Chondrocyte (in vitro differentiated cells): ENCODE data around the gene FAM162B. TPM values are rescaled to one million over a fixed set of nuclear protein-coding genes. Genes with fewer than 3 reads are reported as not detected.
"Not testable (repeated sequence)": the region's sequence is repeated elsewhere in the genome, so short reads cannot be mapped to it uniquely, and the experiment has no call there.

ENCODE experiments used
- DNase-seq: peaks from one replicate; pipeline ENCODE4 v3.0.0; 2021; ENCODE audit warnings: mixed read lengths, low spot score
- H3K27ac Mint-ChIP-seq: one replicate; pipeline ENCODE4 v1.8.0; 2021; ENCODE audit warnings: mild to moderate bottlenecking, moderate library complexity, mixed read lengths; ENCODE audit not compliant: unreplicated experiment
- H3K27me3 Mint-ChIP-seq: 2 replicates; pipeline ENCODE4 v1.8.0; 2021; ENCODE audit warnings: low read depth, mixed read lengths
- H3K36me3 Mint-ChIP-seq: 2 replicates; pipeline ENCODE4 v1.8.0; 2021; ENCODE audit warnings: low read depth, mixed read lengths
- H3K4me1 Mint-ChIP-seq: 2 replicates; pipeline ENCODE4 v1.8.0; 2021; ENCODE audit warnings: low read depth, mild to moderate bottlenecking, mixed read lengths
- H3K4me3 Mint-ChIP-seq: one replicate; pipeline ENCODE4 v1.8.0; 2021; ENCODE audit warnings: mild to moderate bottlenecking, moderate library complexity, mixed read lengths; ENCODE audit not compliant: unreplicated experiment
- H3K9me3 Mint-ChIP-seq: 2 replicates; pipeline ENCODE4 v1.8.0; 2021; ENCODE audit warnings: low read depth, mixed read lengths
- CTCF ChIP-seq: fragments of 200-600 bp; sonication (generic); IDR thresholded peaks from 2 replicates; pipeline ENCODE4 v1.5.0; 2021; ENCODE audit warnings: antibody characterized with exemption, mild to moderate bottlenecking, moderate library complexity
- total RNA-seq: library from RNA; stranded (reverse); gene quantifications from 3 replicates; pipeline ENCODE4 v1.2.1, GENCODE V29; 2021

FAM162B gene
- total RNA-seq, 1 donor from 2014 or later: not detected

- Mint-ChIP-seq H3K27me3 (peaks cover 48% of the 10 kb centered on the region), H3K4me1 (peaks cover 12% of the 10 kb centered on the region), H3K36me3 (peaks cover 2% of the 10 kb centered on the region), H3K4me3 (no peak overlapping the region), H3K9me3 (no peaks in the 10 kb centered on the region), H3K27ac (no peak overlapping the region)
- no peak for TF ChIP-seq CTCF
- no peak for DNase-seq
These were observed 3.3 kb downstream of the FAM162B start for GRCh38 chr6:116762235-116762634.

DNA sequence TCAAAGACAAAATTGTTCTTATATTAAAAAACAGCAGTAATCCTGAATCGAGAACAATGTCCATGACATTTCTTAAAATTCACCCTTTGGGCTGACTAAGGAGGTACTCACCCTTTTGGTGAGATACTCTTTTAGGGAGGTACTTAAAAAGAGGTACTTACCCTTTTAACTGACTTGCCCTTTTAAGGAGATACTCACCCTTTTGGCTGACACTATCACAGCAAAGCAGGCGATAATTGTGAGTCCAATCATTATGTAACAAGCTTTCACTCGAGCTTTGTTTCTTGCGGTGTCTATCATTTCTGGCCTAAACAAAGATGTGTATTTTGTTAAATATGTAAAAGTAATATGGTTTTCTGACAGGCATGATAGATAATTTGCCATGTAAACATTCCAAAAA lies 3.7 kb downstream of the FAM162B start:
- peaks cover 46% of the 10 kb centered on the region for H3K27me3 Mint-ChIP-seq
- H3K4me3 Mint-ChIP-seq: no peak overlapping the region
- H3K4me1 Mint-ChIP-seq: peaks cover 12% of the 10 kb centered on the region
- no peak for DNase-seq
- no peak for TF ChIP-seq CTCF
- H3K9me3 Mint-ChIP-seq: no peaks in the 10 kb centered on the region
- H3K27ac Mint-ChIP-seq: no peak overlapping the region
- H3K36me3 Mint-ChIP-seq: peaks cover 2% of the 10 kb centered on the region

GRCh38 chr6:116745176-116745575 lies 20.3 kb downstream of the FAM162B start:
- no peaks in the 10 kb centered on the region for H3K4me1 Mint-ChIP-seq
- DNase-seq: no peak
- peaks cover 14% of the 10 kb centered on the region for H3K9me3 Mint-ChIP-seq
- TF ChIP-seq CTCF: no peak
- H3K36me3 Mint-ChIP-seq: peaks cover 1% of the 10 kb centered on the region
- H3K27ac Mint-ChIP-seq: no peak overlapping the region
- H3K4me3 Mint-ChIP-seq: no peak overlapping the region
- peaks cover 2% of the 10 kb centered on the region for H3K27me3 Mint-ChIP-seq

DNA sequence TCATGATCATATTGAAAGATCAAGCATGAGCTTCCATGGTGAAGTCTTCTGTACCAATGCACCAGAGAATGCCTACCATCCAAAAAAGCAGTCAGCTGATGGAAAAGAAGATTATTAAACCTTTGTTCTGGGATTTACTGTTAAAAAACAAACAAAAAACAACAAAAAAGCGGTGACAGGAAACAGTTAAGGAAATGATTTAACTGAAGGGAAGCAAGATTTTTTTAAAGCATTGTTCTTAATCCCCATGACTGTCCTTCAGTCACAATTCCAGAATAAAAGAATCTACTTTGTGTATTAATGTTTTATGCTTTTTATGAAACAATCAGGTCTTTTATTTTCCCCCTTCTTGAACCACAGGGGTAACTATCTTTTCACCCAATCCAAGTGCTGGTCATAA lies 23.9 kb downstream of the FAM162B start:
- DNase-seq: no peak
- no peak overlapping the region for H3K27ac Mint-ChIP-seq
- H3K4me3 Mint-ChIP-seq: no peak overlapping the region
- H3K4me1 Mint-ChIP-seq: no peaks in the 10 kb centered on the region
- TF ChIP-seq CTCF: no peak
- peaks cover 28% of the 10 kb centered on the region for H3K9me3 Mint-ChIP-seq
- no peaks in the 10 kb centered on the region for H3K27me3 Mint-ChIP-seq
- peaks cover 16% of the 10 kb centered on the region for H3K36me3 Mint-ChIP-seq

DNA sequence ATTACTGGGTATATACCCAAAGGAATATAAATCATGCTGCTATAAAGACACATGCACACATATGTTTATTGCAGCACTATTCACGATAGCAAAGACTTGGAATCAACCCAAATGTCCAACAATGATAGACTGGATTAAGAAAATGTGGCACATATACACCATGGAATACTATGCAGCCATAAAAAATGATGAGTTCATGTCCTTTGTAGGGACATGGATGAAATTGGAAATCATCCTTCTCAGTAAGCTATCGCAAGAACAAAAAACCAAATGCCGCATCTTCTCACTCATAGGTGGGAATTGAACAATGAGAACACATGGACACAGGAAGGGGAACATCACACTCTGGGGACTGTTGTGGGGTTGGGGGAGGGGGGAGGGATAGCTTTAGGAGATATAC lies 25.0 kb downstream of the FAM162B start:
- H3K27me3 Mint-ChIP-seq, H3K4me1 Mint-ChIP-seq, DNase-seq, H3K4me3 Mint-ChIP-seq, H3K27ac Mint-ChIP-seq: not testable (repeated sequence)
- peaks cover 31% of the 10 kb centered on the region for H3K9me3 Mint-ChIP-seq
- H3K36me3 Mint-ChIP-seq: peaks cover 21% of the 10 kb centered on the region

GRCh38 chr6:116737004-116737403 lies 28.5 kb downstream of the FAM162B start:
- Mint-ChIP-seq H3K9me3 (peaks cover 24% of the 10 kb centered on the region), H3K4me1 (peaks cover 5% of the 10 kb centered on the region)

More at GRCh38 chr6:116737004-116737403, 28.5 kb downstream of the FAM162B start:
- Mint-ChIP-seq H3K27ac (no peak overlapping the region), H3K36me3 (peaks cover 21% of the 10 kb centered on the region), H3K4me3 (no peak overlapping the region), H3K27me3 (no peaks in the 10 kb centered on the region)
- no peak for DNase-seq
- TF ChIP-seq CTCF: no peak
